OCI-LY7 (cell line): ENCODE data around the gene ZNF581.

Source experiments
- CTCF ChIP-seq: fragments of 200-600 bp; sonication (generic); conservative IDR thresholded peaks from 2 replicates; pipeline ENCODE4 v1.5.1; 2014; ENCODE audit warnings: mild to moderate bottlenecking, antibody characterized with exemption, low read length, moderate library complexity, mixed read lengths
- EZH2phosphoT487 ChIP-seq: fragments of 200-600 bp; sonication (generic); IDR thresholded peaks from 2 replicates; pipeline ENCODE4 v1.6.1; 2018; ENCODE audit warnings: low read depth, borderline replicate concordance, mild to moderate bottlenecking, mixed run types, antibody characterized with exemption, low read length, moderate library complexity, mixed read lengths

GRCh38 chr19:55602104-55603001 is 41.1 kb upstream of the ZNF581 start:
- no peak for TF ChIP-seq CTCF
- no peak for TF ChIP-seq EZH2phosphoT487
